Activated T-helper 9 cell treated with anti-CD3 and anti-CD28 coated beads, Interleukin-2, amount 50 U/mL, for 16 hours (primary cell): Measurements from ENCODE around the gene DYRK2.
"Not testable (repeated sequence)": the region's sequence is repeated elsewhere in the genome, so short reads cannot be mapped to it uniquely, and the experiment has no call there.

Experiments
- DNase-seq: peaks from one replicate; pipeline ENCODE4 v3.0.0-alpha.2; 2020; ENCODE audit warnings: low read depth

DYRK2 gene

DNA sequence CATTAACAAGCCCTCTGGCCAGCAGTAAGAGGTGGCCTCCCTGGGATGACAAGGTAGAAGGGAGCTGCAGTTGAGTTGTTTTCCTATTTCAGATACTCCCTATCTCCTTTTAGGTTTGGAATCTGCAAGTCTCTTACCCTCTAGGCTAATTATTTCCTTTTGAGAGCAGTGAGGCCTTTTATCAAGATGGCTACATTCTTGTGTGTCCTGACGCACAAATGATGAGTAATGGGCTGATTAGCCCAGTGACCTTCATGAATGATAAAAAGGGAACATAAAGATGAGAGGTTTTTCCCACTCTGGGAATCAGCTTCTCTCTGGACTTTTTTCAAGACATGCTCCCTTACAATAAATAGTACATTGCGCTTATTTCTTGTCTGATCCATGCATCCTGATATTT is 22.9 kb downstream of the DYRK2 start:
- DNase-seq: no peak

DNA sequence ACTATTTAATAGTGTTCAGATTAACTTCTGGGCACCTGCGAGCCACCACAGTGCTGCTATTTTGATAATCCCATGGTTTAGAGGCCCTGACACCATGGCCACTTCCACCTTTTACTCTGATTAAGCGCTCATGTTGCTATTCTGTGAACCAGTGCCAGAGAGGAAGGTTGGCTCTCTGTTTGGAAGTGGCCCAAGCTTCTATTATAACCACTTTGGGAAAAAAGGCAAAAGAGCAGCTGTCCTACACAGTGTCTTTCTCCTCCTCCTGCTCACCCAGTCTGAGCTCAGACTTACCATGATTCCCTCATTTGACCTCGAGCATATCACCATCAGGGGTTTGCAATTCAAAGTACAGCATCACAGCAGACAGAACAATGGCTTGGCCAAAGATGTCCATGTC is 23.3 kb downstream of the DYRK2 start:
- no peak for DNase-seq

DNA sequence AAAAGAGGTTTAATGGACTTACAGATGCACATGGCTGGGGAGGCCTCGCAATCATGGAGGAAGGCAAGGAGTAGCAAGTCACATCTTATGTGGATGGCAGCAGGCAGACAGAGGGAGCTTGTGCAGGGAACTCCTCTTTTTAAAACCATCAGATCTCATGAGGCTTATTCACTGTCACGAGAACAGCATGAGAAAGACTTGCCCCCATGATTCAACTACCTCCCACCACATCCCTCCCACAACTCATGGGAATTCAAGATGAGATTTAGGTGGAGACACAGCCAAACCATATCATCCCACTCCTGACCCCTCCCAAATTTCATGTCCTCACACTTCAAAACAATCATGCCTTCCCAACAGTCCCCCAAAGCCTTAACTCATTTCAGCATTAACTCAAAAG is 24.0 kb downstream of the DYRK2 start:
- DNase-seq: not testable (repeated sequence)

DNA sequence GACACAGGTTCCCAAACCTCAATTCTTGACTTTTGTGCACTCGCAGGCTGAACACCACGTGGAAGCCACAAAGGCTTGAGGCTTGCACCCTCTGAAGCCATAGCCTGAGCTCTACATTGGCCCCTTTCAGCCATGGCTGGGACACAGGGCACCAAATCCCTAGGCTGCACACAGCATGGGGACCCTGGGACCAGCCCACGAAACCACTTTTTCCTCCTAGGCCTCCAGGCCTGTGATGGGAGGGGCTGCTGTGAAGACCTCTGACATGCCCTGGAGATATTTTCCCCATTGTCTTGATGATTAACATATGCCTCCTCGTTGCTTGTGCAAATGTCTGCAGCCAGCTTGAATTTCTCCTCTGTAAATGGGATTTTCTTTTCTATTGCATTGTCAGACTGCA is 25.0 kb downstream of the DYRK2 start:
- DNase-seq: not testable (repeated sequence)

DNA sequence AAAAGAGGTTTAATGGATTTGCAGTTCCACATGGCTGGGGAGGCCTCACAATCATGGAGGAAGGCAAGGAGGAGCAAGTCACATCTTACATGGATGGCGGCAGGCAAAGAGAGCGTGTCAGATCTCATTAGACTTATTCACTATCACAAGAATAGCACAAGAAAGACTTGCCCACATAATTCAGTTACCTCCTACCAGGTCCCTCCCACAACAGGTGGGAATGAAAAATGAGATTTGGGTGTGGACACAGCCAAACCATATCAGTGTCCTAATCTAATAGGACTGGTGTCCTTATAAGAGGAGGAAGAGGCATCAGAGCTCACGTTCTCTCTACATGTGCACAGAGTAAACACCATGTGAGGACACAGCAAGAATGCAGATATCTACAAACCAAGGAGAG is 25.9 kb downstream of the DYRK2 start:
- DNase-seq: no peak

DNA sequence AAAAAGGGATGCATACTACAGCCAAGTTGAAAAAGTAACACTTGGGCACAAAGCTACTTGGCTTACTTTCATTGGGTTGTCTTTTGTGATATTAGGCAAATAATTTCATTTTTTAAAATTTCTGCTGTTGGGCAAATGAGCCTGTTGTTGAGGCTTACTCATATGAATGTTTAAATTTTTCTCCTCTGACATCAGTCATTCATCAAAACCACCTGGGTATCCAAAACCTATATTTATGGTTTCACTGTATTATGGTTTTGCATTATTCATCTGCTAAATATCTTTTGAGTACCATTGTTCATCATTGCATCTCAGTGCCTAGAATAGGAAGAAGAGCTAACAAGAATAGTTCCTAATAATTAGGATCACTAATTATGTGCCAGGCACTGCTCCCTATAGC is 28.1 kb downstream of the DYRK2 start:
- no peak for DNase-seq

DNA sequence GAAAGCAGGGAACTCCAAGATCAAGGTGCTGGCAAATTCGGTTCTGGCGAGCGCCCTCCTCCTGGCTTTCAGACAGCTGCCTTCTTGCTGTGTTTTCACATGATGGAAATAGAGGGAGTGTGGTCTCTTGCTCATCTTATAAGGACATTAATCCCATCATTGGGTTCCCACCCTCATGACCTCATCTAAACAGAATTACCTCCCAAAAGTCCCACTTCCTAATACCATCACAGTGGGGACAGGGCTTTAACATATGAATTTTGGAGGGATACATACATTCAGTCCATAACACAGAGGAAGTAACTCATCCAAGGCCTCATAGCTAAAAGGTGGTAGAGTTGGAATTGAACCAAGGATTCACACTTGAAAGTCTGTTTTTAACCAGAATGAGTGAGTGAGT is 28.6 kb downstream of the DYRK2 start:
- no peak for DNase-seq

DNA sequence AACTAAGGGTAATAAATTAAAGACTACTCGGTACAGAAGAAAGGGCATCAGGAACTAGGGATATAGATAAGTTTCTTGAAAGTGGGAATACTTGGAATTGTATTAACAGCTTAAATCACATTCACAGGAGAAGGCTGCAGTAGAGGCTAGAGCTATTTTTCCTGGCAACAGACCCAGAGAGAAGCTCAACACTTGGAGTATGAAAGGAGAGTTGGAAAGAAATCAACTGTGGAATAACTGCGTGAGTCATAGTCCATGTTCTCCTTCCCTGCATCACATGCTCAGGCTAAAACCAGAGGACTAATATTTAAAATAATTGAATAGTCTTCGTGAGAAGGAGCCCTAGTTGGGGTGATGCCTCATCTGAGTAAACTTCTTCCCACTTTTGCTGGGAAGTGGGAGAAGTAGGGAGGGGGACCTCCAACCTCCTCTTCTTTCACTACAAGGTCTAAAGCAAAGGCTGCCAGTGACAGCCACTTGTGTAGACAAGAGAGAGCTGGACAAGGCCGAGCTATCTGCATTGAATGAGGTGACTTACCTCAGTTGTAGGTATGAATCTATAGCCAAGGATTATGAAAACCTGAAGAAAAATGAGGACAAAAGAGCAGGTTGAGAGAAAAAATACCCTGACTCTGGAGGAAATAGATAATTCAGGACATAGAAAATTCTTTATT is 32.7 kb downstream of the DYRK2 start:
- no peak for DNase-seq

DNA sequence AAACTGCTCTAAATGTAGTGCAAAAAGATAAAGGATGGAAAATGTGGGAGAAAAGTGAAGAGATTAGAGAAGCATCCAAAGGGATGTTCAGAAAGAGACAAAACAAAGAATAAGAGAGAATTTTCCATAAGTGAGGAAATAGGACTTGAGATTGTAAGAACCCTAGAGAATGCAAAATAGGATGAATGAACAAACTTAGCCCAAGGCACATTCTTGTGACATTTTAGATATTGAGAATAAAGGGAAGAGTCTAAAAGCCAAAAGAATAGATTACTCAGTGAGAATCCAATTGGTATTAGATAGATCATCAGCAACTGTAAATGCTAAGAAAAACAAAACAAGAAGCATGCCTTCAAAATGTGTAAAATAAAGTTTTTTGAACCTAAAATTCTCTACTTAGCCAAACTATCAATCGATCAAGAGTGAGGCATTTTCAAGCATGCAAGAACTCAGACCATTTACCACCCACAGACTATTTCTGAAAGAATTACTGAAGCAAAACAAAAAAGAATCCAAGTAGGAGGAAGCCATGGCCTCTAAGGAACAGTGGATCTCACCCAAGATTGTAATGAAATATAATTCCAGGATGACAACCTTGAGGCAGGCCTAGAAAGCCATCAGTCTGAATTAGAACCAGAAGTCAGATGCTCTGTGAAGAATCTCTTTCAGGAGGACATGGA is 33.5 kb downstream of the DYRK2 start:
- DNase-seq: no peak

DNA sequence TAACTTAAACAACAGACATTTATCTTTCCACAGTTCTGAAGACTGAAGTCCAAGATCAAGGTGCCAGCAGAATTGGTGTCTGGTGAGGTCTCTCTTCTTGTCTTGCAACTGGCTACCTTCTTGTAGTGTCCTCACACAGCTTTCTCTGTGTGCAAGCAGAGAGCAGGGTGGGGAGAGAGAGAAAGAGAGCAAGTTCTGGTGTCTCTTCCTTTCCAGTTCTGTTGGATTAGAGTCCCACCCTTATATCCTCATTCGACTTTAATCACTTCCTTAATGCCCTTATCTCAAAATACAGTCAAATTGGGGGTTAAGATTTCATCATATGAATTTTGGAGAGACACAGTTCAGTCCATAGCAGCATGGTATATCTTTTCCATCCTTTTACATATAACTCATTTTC is 40.8 kb downstream of the DYRK2 start:
- no peak for DNase-seq

DNA sequence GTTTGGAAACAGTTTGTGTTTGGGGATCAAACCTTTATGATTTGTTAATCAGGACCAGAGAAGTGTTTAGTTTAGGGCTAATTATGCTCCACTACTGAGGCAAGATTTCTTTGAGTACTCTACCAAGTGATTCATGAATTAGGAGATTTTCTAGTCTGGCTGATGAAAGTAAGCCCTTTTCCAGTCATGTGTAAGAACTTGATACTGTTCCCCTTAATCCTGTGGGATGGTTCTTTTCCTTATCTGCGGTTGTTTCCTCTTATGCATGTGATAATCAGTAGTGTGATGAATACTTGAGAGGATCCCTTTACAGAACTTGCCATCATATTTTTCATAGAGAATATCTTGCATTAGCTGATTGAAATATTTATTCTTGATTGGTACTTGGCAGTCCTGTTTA is 42.1 kb downstream of the DYRK2 start:
- no peak for DNase-seq

DNA sequence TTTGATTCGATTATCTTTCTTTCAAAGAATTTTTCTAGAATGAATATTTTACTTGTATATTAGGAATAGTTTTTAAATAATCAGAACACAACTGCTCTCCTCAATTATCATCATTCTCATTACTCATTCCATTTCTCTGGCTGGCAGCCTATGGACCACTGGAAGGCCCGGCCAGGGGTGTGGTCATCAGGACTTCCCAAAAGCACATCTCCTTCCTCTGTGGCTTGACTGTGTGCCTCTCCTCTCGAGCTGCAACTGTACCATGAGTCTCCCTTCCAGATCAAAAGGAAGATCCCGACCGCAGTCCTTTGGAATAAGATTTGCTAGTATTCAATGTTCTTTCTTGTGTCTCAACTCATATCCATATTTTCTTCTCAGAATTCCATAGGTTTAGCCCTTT is 42.7 kb downstream of the DYRK2 start:
- no peak for DNase-seq

DNA sequence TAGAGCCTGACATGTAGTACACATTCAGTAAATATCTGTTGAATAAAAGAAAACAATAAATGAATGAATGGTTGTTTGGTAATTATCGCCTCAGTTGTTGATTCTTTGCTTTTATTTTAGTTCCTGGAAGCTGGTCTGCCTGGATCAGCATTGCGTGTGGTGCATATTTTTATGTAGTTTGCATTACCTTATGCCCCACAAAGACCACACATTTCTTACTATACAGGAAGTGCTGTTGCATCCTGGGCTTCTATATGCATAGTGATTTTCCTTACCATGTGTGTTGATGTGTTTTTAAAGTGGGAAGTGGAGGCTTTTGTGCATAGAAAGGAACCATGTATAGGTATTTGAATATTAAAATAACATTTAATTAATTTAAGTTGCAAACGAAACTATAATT is 43.6 kb downstream of the DYRK2 start:
- no peak for DNase-seq

DNA sequence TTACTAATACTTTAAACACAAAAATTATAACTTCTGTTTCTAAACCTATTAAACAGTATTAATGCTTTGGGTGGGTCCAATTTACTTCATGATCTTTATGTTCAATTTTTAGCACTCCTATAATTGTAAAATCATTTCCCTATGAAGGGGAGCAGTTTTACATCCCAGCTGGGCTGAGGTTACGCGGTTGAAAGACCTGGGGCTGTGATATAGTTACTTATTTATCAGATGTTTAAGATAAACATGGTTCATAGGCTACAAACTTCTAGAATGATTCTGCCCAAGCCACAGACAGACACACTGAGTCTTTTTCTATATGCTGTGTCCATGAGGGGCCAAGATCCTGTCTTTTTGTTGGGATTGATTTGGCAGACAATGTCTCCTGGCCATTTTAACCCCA is 44.4 kb downstream of the DYRK2 start:
- DNase-seq: no peak

DNA sequence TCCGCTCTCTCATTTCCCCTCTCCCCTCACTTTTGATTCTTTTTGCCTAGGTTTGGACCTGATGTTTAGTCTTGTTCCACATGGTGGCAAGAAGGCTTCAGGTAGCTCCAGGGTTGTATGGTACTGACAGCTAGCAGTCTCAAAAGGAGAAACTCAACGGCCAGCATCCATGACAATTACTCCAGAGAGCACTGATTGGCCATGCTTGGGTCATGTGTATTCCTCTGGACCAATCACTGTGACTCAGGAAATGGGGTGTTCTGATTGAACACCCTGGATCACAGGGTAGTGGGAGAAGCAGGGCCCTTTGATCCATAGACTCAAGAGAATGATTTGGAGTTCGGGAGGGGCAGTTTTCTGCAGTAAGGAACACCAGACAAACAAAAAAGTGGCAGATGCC is 45.3 kb downstream of the DYRK2 start:
- no peak for DNase-seq

DNA sequence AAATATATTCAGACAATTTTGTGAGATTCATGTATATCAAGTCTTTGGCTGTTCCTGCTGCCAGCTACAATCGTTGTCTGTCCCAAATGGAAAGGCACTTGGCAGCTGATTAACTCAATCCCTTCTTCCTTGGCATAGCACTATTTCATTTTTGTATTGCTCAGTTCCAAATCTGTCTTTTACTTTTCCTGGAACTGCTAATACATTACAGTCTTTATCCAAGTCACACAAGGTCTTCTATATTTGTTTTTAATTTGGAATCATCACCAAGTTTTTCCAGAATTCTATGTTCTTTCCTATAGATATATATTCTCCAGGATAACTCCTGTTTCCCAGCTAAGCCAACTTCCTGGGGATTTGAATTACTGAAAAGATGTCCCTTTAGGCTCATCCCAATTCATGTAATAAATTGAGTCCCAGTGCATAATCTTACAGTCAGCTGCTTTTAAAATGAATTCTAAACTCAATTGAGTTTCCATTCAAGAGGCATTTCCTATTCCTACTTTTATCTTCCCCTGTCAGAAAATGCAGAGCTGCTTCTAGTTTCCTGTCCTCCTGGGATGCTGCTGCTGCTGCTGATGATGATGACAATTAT is 45.9 kb downstream of the DYRK2 start:
- no peak for DNase-seq

DNA sequence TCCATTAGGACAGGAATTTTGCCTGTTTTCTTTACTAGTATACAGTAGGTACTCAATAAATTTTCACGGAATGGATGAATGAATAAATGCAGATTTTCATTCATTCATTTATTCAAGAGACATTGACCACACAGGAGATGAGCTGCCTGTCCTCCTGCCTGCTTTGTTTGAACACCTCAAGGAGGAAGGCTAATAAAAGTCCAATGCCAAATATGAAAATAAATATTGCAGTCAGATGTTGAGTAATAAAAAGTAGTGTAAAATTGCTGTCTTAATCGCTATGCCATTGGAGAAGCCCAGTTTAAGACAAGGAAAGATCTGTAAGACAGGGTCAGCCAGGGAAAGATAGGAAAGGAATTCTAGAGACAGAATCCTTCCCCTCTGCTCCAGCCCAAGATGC is 47.4 kb downstream of the DYRK2 start:
- no peak for DNase-seq

DNA sequence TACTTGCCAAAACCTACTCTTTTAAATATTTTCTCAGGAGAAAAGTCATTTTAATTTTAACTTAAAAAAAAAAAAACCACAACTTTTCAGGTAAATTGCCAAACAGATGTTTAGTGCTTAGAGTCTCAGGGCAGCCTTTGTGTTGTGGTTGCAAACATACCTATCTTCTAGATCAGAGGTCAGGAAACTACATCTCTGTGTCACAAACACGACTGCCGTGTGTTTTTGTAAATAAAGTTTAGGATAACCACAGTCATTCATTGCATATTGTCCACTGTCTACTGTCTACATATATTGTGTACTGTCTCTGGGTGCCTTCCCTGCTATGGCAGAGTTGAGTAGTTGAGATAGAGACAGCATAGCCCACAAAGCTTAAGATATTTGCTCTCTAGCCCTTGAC is 48.9 kb downstream of the DYRK2 start:
- DNase-seq: no peak

DNA sequence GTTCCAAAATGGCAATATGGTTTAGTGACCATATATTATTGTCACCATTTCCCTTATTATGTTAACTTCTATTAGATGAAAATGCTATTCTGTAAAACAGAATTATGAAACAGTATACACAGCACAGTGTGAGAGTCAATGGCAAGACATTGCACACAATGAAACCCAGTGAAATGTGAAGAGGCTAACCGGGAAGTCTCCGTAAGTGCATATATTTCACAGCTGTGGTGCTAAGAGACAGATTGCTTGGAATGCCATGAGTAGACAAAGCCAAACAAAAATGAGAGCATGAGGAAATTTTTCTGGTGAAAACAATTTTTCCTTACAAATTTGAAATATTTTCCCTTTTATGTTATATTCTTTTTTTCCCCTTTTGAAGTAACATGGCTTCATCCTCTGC is 49.4 kb downstream of the DYRK2 start:
- DNase-seq: no peak

DNA sequence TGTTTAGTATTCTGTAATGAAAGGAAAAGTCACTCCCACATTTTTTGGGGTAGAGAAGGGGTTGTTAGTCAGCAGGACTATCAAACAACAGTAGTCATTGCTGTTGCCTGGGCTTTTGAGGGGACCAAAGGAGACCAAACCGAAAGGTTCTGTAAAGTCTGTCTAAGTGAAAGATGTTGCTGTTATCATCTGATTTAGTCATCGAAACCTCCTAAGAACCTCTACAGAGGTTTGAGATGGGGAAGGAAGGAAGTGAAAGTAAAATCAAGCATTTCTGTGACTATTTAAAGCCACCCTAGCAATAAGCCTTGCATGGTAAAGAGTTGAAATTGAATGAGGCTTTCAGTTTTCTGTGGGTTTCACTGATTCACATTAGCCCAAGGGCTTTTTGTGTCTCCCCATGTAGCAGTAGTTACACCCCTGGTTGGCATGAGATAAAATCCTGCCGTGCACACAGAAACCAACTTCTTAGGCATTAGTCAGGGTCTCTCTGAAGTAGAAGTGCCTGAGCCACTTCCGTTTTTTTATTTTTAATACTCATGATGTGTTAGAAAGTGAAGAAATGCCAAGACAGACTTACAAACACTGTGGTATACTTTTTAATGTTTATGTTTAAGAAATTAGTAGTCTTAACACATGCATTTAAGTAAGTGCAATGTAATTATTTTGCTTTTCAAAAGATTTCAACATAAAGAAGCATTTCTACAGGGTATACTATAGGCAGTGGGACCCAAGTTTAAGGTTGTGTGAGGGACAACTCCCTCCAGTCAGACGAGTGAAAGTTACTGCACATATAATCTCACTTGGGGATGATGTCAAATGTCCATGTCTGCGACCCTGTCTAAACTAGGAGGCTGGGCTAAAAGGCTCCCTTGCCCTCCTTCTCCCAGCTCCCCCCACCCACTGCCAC is 50.4 kb downstream of the DYRK2 start:
- DNase-seq: peak; percentile 23

DNA sequence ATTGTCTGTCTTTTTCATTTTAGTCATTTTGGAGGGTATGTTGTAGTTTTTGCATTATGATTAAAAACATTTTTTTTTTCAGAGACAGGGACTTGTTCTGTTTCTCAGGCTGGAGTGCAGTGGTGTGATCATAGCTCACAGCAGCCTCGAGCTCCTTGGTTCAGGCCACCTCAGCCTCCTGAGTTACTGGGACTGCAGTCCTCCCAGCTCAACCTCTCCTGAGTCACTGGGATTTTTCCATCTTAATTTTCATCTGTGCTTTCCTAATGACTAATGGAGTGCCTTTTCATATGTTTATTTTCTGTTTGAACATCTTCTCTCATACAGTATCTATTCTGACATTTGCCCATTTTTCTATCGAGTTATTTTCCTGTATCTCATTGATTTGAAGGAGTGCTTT is 52.6 kb downstream of the DYRK2 start:
- DNase-seq: no peak

DNA sequence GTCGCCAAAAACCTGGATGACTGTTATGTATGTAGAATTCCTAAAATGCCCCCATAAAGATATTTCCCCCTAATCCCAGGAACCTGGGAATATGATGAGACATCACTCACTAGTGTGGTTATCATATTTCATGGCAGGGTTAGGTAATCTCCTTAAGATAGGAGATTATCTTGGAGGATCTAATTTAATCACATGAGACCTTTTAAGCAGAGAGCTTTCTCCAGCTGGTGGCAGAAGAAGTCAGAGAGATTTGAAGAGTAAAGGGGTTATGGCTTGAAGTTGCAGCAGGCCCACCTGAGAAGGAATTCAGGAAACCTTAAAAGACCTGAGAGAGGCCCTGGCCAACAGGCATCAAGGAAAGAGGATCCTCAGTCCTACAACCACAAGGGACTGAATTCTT is 53.6 kb downstream of the DYRK2 start:
- no peak for DNase-seq

DNA sequence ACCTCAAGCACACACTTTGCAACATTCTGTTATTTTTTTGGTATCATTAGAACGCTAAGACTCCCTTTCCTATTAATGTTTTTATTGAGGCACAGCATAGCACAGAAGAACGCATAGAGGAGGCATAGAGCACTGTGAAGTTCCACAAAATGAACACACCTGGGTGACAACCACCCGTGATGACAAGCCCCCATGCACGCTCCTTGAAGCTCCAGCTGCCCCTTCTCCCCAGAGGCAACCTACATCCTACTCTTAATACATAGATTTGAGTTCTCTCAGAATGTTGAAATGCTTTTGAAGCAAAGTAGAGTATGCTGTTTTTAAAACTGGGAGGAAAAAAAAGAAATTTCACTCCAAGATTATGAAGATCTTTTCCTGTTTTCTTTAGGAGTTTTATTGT is 55.5 kb downstream of the DYRK2 start:
- no peak for DNase-seq
